Mucosa of rectum (tissue), 2 donors: ENCODE results near the gene PPP2R1A.

Experiments
- H3K27ac ChIP-seq, 2 donors: one replicate each; pipeline ENCODE4 v1.7.0; 2013; ENCODE audit warnings: inconsistent platforms in 2 of 2, low read depth in 2 of 2, low read length in 2 of 2
- H3K27me3 ChIP-seq, 2 donors: one replicate each; pipeline ENCODE4 v1.7.0; 2013; ENCODE audit warnings: low read length in 2 of 2; ENCODE audit not compliant: control insufficient read depth in 2 of 2, insufficient read depth in 2 of 2
- H3K36me3 ChIP-seq, 2 donors: one replicate each; pipeline ENCODE4 v1.7.0; 2013; ENCODE audit warnings: low read length in 2 of 2; ENCODE audit not compliant: control insufficient read depth in 2 of 2, insufficient read depth in 2 of 2
- H3K4me1 ChIP-seq, 2 donors: one replicate each; pipeline ENCODE4 v1.7.0; 2013; ENCODE audit warnings: low read length in 2 of 2, mild to moderate bottlenecking in 1 of 2; ENCODE audit not compliant: control insufficient read depth in 2 of 2, insufficient read depth in 2 of 2
- H3K4me3 ChIP-seq, 2 donors: one replicate each; pipeline ENCODE4 v1.7.0; 2013; ENCODE audit warnings: low read length in 2 of 2
- H3K9ac ChIP-seq, 2 donors: one replicate each; pipeline ENCODE4 v1.7.0; 2013; ENCODE audit warnings: low read length in 2 of 2, low read depth in 1 of 2, mild to moderate bottlenecking in 1 of 2
- H3K9me3 ChIP-seq, 2 donors: one replicate each; pipeline ENCODE4 v1.7.0; 2013; ENCODE audit warnings: low read length in 2 of 2; ENCODE audit not compliant: control insufficient read depth in 2 of 2
- donor health status: healthy.
- donor health status: Normal muscosa, but diverticular disease.

Gene PPP2R1A

GRCh38 chr19:52189735-52190486, at the start of gene PPP2R1A:
Gene PPP2R1A, plus strand, starts transcription at chr19:52190052. Its CDS starts 45 bp downstream, at chr19:52190097.
- Histone ChIP-seq H3K4me1 (peaks cover 26 to 31% of the 10 kb centered on the region in 2 donors), H3K9me3 (no peaks in the 10 kb centered on the region), H3K27me3 (no peaks in the 10 kb centered on the region), H3K9ac (peak within 1 kb of the TSS; percentile 96 to 98), H3K36me3 (peaks cover 10 to 12% of the 10 kb centered on the region in 2 donors), H3K27ac (peak within 1 kb of the TSS; percentile 99 to 100), H3K4me3 (peak within 1 kb of the TSS; percentile 83 to 98)

- H3K27ac ChIP-seq: no peak overlapping the region
- H3K4me1 ChIP-seq: peaks cover 7 to 12% of the 10 kb centered on the region in 2 donors
- H3K36me3 ChIP-seq: no peaks in the 10 kb centered on the region
- H3K9me3 ChIP-seq: peaks cover 0 to 2% of the 10 kb centered on the region in 2 donors
- H3K9ac ChIP-seq: no peak overlapping the region
- no peak overlapping the region for H3K4me3 ChIP-seq
- H3K27me3 ChIP-seq: no peaks in the 10 kb centered on the region
These were observed 48.6 kb upstream of the PPP2R1A start for GRCh38 chr19:52141203-52141602.

GRCh38 chr19:52142001-52142595, 47.8 kb upstream of the PPP2R1A start:
- Histone ChIP-seq H3K36me3 (no peaks in the 10 kb centered on the region), H3K4me1 (peaks cover 7 to 12% of the 10 kb centered on the region in 2 donors), H3K9me3 (peaks cover 0 to 2% of the 10 kb centered on the region in 2 donors), H3K27me3 (no peaks in the 10 kb centered on the region), H3K27ac (no peak overlapping the region), H3K4me3 (no peak overlapping the region), H3K9ac (no peak overlapping the region)

- Histone ChIP-seq H3K9me3 (peaks cover 0 to 6% of the 10 kb centered on the region in 2 donors), H3K4me3 (no peak overlapping the region), H3K27ac (no peak overlapping the region)
These were observed 41.6 kb upstream of the PPP2R1A start for GRCh38 chr19:52148256-52148655.

GRCh38 chr19:52155596-52156359, 34.1 kb upstream of the PPP2R1A start:
- peaks cover 34 to 45% of the 10 kb centered on the region in 2 donors for H3K9me3 ChIP-seq
- no peaks in the 10 kb centered on the region for H3K4me1 ChIP-seq
- H3K9ac ChIP-seq: no peak overlapping the region
- H3K36me3 ChIP-seq: peaks cover 12 to 31% of the 10 kb centered on the region in 2 donors
- H3K4me3 ChIP-seq: no peak overlapping the region
- H3K27me3 ChIP-seq: no peaks in the 10 kb centered on the region
- H3K27ac ChIP-seq: no peak overlapping the region

More at GRCh38 chr19:52148256-52148655, 41.6 kb upstream of the PPP2R1A start:
- no peaks in the 10 kb centered on the region for H3K4me1 ChIP-seq
- no peak overlapping the region for H3K9ac ChIP-seq
- H3K27me3 ChIP-seq: no peaks in the 10 kb centered on the region
- no peaks in the 10 kb centered on the region for H3K36me3 ChIP-seq

GRCh38 chr19:52170304-52170703, 19.5 kb upstream of the PPP2R1A start:
- peak overlapping the region in 1 of 2 donors; percentile 82 for H3K27ac ChIP-seq
- H3K4me3 ChIP-seq: peak overlapping the region; percentile 89 to 100
- no peaks in the 10 kb centered on the region for H3K9me3 ChIP-seq
- no peaks in the 10 kb centered on the region for H3K27me3 ChIP-seq
- H3K36me3 ChIP-seq: peaks cover 9 to 14% of the 10 kb centered on the region in 2 donors
- H3K4me1 ChIP-seq: peaks cover 6 to 8% of the 10 kb centered on the region in 2 donors
- H3K9ac ChIP-seq: peak overlapping the region; percentile 89 to 99

GRCh38 chr19:52170863-52171320, 19.0 kb upstream of the PPP2R1A start:
- Histone ChIP-seq H3K4me3 (peak overlapping the region; percentile 89 to 100), H3K27ac (peak overlapping the region; percentile 78 to 82), H3K36me3 (peaks cover 6 to 10% of the 10 kb centered on the region in 2 donors), H3K27me3 (no peaks in the 10 kb centered on the region), H3K9ac (peak overlapping the region; percentile 89 to 99), H3K9me3 (no peaks in the 10 kb centered on the region), H3K4me1 (peaks cover 6 to 8% of the 10 kb centered on the region in 2 donors)

- Histone ChIP-seq H3K9ac (peak within 1 kb of the TSS; percentile 89 to 99), H3K27me3 (no peaks in the 10 kb centered on the region), H3K36me3 (peaks cover 6 to 10% of the 10 kb centered on the region in 2 donors), H3K27ac (peak within 1 kb of the TSS; percentile 78 to 82), H3K9me3 (no peaks in the 10 kb centered on the region), H3K4me1 (peaks cover 6 to 8% of the 10 kb centered on the region in 2 donors), H3K4me3 (peak within 1 kb of the TSS; percentile 89 to 100)
These were observed 18.3 kb upstream of the PPP2R1A start, which contains the start of gene ZNF836 for GRCh38 chr19:52171321-52172169. Gene ZNF836, minus strand, starts transcription at chr19:52171621. Its CDS starts 3,549 bp downstream, at chr19:52168072.

GRCh38 chr19:52172347-52172746, 17.5 kb upstream of the PPP2R1A start:
- H3K36me3 ChIP-seq: peaks cover 6 to 9% of the 10 kb centered on the region in 2 donors
- H3K4me3 ChIP-seq: peak overlapping the region in 1 of 2 donors; percentile 100
- no peaks in the 10 kb centered on the region for H3K27me3 ChIP-seq
- peaks cover 6 to 8% of the 10 kb centered on the region in 2 donors for H3K4me1 ChIP-seq
- no peaks in the 10 kb centered on the region for H3K9me3 ChIP-seq
- H3K9ac ChIP-seq: peak overlapping the region in 1 of 2 donors; percentile 14
- no peak overlapping the region for H3K27ac ChIP-seq
